Upper lobe of left lung (tissue), 4 donors: Measurements from ENCODE around the gene SCYGR8.

Experiments
- CTCF ChIP-seq, 6 experiments: fragments of 450-650 bp in 4 of 6; fragments of 200-600 bp in 2 of 6; sonication (generic) in 2 of 6; IDR thresholded peaks; one replicate each; pipeline ENCODE4 v1.5.1; 2016 to 2019; ENCODE audit warnings: antibody characterized with exemption in 6 of 6
- POLR2A ChIP-seq, 4 donors: fragments of 450-650 bp; IDR thresholded peaks; one replicate each; pipeline ENCODE4 v1.5.1; 2016 to 2017; ENCODE audit warnings: antibody characterized with exemption in 4 of 4, mild to moderate bottlenecking in 2 of 4
- POLR2AphosphoS5 ChIP-seq, 2 donors: sonication (generic); formaldehyde crosslinking; IDR thresholded peaks; one replicate each; pipeline ENCODE4 v1.5.1; 2017; ENCODE audit warnings: antibody characterized with exemption in 2 of 2

- TF ChIP-seq CTCF (IDR thresholded peaks at IDR 0.05) (no peak), POLR2AphosphoS5 (IDR thresholded peaks at IDR 0.05) (no peak), POLR2A (IDR thresholded peaks at IDR 0.05) (no peak)
Observed at GRCh38 chr2:227788561-227789018, 42.9 kb downstream of the SCYGR8 start.
